Tibial artery (tissue), 4 donors: Measurements from ENCODE around the gene KDM4B.

ENCODE experiments used
- DNase-seq, 2 donors: peaks; one replicate each; pipeline ENCODE4 v3.0.0-alpha.2; 2019
- H3K27ac ChIP-seq, 2 donors: fragments of 200-600 bp; sonication (generic) in 1 of 2; 1 replicate in 1 of 2; 2 replicates in 1 of 2; pipeline ENCODE4 v1.5.1; 2018 to 2019; ENCODE audit warnings: mild to moderate bottlenecking in 1 of 2
- H3K27me3 ChIP-seq, 2 donors: fragments of 200-600 bp; sonication (generic) in 1 of 2; one replicate each; pipeline versions ENCODE4 v1.5.1 to v1.6.0; 2016 to 2019
- H3K36me3 ChIP-seq, 3 donors: fragments of 200-600 bp; sonication (generic) in 2 of 3; one replicate each; pipeline ENCODE4 v1.5.1; 2016 to 2019; ENCODE audit warnings: mild to moderate bottlenecking in 2 of 3
- H3K4me1 ChIP-seq, 4 donors: fragments of 200-600 bp; sonication (generic) in 2 of 4; 1 replicate in 3 of 4; 2 replicates in 1 of 4; pipeline ENCODE4 v1.5.1; 2016 to 2019
- H3K4me3 ChIP-seq, 2 donors: fragments of 200-600 bp; sonication (generic) in 1 of 2; 1 replicate in 1 of 2; 2 replicates in 1 of 2; pipeline ENCODE4 v1.5.1; 2018 to 2019; ENCODE audit warnings: mild to moderate bottlenecking in 2 of 2
- H3K9me3 ChIP-seq, 3 donors: fragments of 200-600 bp; sonication (generic) in 1 of 3; one replicate each; pipeline ENCODE4 v1.5.1; 2016 to 2019
- CTCF ChIP-seq, 2 experiments: fragments of 200-600 bp in 1 of 2; fragments of 450-650 bp in 1 of 2; IDR thresholded peaks; one replicate each; pipeline ENCODE4 v1.5.1; 2017 to 2019; ENCODE audit warnings: antibody characterized with exemption in 2 of 2, mild to moderate bottlenecking in 1 of 2, moderate library complexity in 1 of 2
- intact Hi-C: fragments of 100-400 bp; cut with DNase I; formaldehyde crosslinking; loops from one replicate; pipeline ENCODE4 v1.15.0; 2023; ENCODE audit warnings: low total_unique reads

Gene KDM4B

GRCh38 chr19:5152767-5153532, 184.0 kb downstream of the KDM4B start:
- peaks cover 0 to 3% (median 0%) of the 10 kb centered on the region in 4 donors for H3K4me1 ChIP-seq
- H3K9me3 ChIP-seq = peaks cover 0 to 4% (median 0%) of the 10 kb centered on the region in 3 donors
- H3K4me3 ChIP-seq = no peak overlapping the region
- peaks cover 8 to 53% (median 35%) of the 10 kb centered on the region in 3 donors for H3K36me3 ChIP-seq
- no peak overlapping the region for H3K27ac ChIP-seq
- no peaks in the 10 kb centered on the region for H3K27me3 ChIP-seq
- no peak for TF ChIP-seq CTCF (IDR thresholded peaks at IDR 0.05)
- intact Hi-C loops = no loop called here
- DNase-seq = no peak

- Histone ChIP-seq H3K36me3 (peaks cover 3 to 46% (median 27%) of the 10 kb centered on the region in 3 donors), H3K4me1 (peaks cover 0 to 3% (median 0%) of the 10 kb centered on the region in 4 donors), H3K27ac (no peak overlapping the region), H3K4me3 (no peak overlapping the region), H3K9me3 (peaks cover 0 to 11% (median under 1%) of the 10 kb centered on the region in 3 donors), H3K27me3 (no peaks in the 10 kb centered on the region)
- intact Hi-C loops = no loop called here
- DNase-seq = peak in 1 of 2 donors; percentile 62
- no peak for TF ChIP-seq CTCF (IDR thresholded peaks at IDR 0.05)
Observed at GRCh38 chr19:5153601-5154128, 184.8 kb downstream of the KDM4B start.

- no peaks in the 10 kb centered on the region for H3K27me3 ChIP-seq
- H3K36me3 ChIP-seq = peaks cover 0 to 40% (median 21%) of the 10 kb centered on the region in 3 donors
- H3K27ac ChIP-seq = no peak overlapping the region
- peaks cover 0 to 3% (median 0%) of the 10 kb centered on the region in 4 donors for H3K4me1 ChIP-seq
- intact Hi-C loops = no loop called here
- no peak for TF ChIP-seq CTCF (IDR thresholded peaks at IDR 0.05)
- DNase-seq = peak in 1 of 2 donors; percentile 63
- H3K4me3 ChIP-seq = no peak overlapping the region
- H3K9me3 ChIP-seq = peaks cover 0 to 14% (median 5%) of the 10 kb centered on the region in 3 donors
Observed at GRCh38 chr19:5154129-5154798, 185.4 kb downstream of the KDM4B start.

- Histone ChIP-seq H3K4me1 (peaks cover 0 to 3% (median 0%) of the 10 kb centered on the region in 4 donors), H3K4me3 (no peak overlapping the region), H3K27me3 (no peaks in the 10 kb centered on the region), H3K27ac (no peak overlapping the region), H3K9me3 (peaks cover 0 to 14% (median 5%) of the 10 kb centered on the region in 3 donors), H3K36me3 (peaks cover 0 to 35% (median 15%) of the 10 kb centered on the region in 3 donors)
- no peak for TF ChIP-seq CTCF (IDR thresholded peaks at IDR 0.05)
- DNase-seq = peak in 1 of 2 donors; percentile 58
- intact Hi-C loops = no loop called here
Observed at GRCh38 chr19:5154799-5155426, 186.0 kb downstream of the KDM4B start.

GRCh38 chr19:5155586-5156210, 186.8 kb downstream of the KDM4B start:
- no peak for TF ChIP-seq CTCF (IDR thresholded peaks at IDR 0.05)
- Histone ChIP-seq H3K36me3 (peaks cover 0 to 27% (median 9%) of the 10 kb centered on the region in 3 donors), H3K9me3 (peaks cover 0 to 14% (median 5%) of the 10 kb centered on the region in 3 donors), H3K27me3 (no peaks in the 10 kb centered on the region), H3K4me3 (no peak overlapping the region), H3K4me1 (peaks cover 0 to 3% (median 0%) of the 10 kb centered on the region in 4 donors), H3K27ac (no peak overlapping the region)
- DNase-seq = peak in 1 of 2 donors; percentile 17
- intact Hi-C loops = no loop called here
